Uterine smooth muscle cell (primary cell): ENCODE results near the gene RASGRF2. TPM values are rescaled to one million over a fixed set of nuclear protein-coding genes. Genes with fewer than 3 reads are reported as not detected.

Experiments
- total RNA-seq: library from RNA; depleted of rRNA; stranded (reverse); fragments of >200 nt; gene quantifications from 2 replicates; pipeline ENCODE4 v1.2.3, GENCODE V29; 2014

The RASGRF2 gene, protein sequence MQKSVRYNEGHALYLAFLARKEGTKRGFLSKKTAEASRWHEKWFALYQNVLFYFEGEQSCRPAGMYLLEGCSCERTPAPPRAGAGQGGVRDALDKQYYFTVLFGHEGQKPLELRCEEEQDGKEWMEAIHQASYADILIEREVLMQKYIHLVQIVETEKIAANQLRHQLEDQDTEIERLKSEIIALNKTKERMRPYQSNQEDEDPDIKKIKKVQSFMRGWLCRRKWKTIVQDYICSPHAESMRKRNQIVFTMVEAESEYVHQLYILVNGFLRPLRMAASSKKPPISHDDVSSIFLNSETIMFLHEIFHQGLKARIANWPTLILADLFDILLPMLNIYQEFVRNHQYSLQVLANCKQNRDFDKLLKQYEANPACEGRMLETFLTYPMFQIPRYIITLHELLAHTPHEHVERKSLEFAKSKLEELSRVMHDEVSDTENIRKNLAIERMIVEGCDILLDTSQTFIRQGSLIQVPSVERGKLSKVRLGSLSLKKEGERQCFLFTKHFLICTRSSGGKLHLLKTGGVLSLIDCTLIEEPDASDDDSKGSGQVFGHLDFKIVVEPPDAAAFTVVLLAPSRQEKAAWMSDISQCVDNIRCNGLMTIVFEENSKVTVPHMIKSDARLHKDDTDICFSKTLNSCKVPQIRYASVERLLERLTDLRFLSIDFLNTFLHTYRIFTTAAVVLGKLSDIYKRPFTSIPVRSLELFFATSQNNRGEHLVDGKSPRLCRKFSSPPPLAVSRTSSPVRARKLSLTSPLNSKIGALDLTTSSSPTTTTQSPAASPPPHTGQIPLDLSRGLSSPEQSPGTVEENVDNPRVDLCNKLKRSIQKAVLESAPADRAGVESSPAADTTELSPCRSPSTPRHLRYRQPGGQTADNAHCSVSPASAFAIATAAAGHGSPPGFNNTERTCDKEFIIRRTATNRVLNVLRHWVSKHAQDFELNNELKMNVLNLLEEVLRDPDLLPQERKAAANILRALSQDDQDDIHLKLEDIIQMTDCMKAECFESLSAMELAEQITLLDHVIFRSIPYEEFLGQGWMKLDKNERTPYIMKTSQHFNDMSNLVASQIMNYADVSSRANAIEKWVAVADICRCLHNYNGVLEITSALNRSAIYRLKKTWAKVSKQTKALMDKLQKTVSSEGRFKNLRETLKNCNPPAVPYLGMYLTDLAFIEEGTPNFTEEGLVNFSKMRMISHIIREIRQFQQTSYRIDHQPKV (N-terminal part only)
- 12.5 and 14.3 TPM in 2 replicates for total RNA-seq

GRCh38 chr5:80959768-80960442 lies at the start of gene RASGRF2:
Gene RASGRF2 (plus strand): TSS chr5:80960363. CDS start chr5:80960739, 376 bp downstream.

DNA sequence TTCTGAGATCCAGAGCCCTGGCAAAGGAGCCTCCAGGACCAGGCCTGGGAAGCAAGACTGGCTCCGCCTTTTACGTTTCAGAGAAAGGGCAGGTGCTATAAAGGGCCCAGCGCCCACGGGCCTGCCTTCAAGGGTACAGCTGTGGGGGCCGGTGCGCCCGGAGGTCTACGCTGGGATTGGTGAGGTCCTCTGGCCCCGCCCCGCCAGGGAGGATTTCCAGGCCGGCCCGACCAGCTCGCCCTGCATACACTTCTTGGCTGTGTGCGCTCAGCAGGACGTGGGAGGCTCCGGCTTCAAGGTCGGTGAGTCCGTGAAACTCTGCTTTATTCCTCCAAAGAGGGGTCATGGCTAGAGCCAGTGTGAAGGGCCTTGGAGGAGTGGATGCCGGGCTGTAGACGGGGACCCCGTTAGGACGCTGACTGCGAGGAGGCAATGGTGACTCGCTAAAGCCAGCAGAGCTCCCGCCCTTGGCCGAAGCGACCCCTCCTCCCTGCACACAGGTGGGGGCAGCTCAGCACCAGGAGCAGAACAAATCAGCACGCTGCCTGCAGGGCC lies 273.0 kb downstream of the RASGRF2 start, which contains the start of gene CKMT2:
TSS of gene CKMT2 (plus strand) at position 243 of the 555 bp plus-strand sequence. CDS start 17,811 bp downstream, outside the sequence.

